Lung (tissue), 12 donors: ENCODE results near the gene PCDHA10. TPM values are rescaled to one million over a fixed set of nuclear protein-coding genes. Genes with fewer than 3 reads are reported as not detected.
"Not testable (repeated sequence)": the region's sequence is repeated elsewhere in the genome, so short reads cannot be mapped to it uniquely, and the experiment has no call there.

Source experiments
- ATAC-seq: fragments of 200-7000 bp; cut with Tn5 transposase; one replicate; pipeline ENCODE4 v1.9.1; 2020; ENCODE audit warnings: moderate number of reproducible peaks; ENCODE audit not compliant: insufficient read depth, low FRiP score
- DNase-seq, 3 donors: peaks; one replicate each; pipeline ENCODE4 v3.0.0-alpha.2; 2013 to 2017
- H3K27ac ChIP-seq, 2 donors: one replicate each; pipeline ENCODE4 v1.5.1; 2013; ENCODE audit warnings: mild to moderate bottlenecking in 2 of 2, moderate library complexity in 2 of 2, control low read depth in 1 of 2, inconsistent platforms in 1 of 2, low read depth in 1 of 2, low read length in 1 of 2
- H3K27me3 ChIP-seq, 3 donors: one replicate each; pipeline ENCODE4 v1.5.1; 2013; ENCODE audit warnings: low read length in 2 of 3; ENCODE audit not compliant: control insufficient read depth in 3 of 3, insufficient read depth in 3 of 3
- H3K36me3 ChIP-seq, 4 donors: one replicate each; pipeline ENCODE4 v1.5.1; 2013; ENCODE audit warnings: low read length in 4 of 4, mild to moderate bottlenecking in 1 of 4, moderate library complexity in 1 of 4; ENCODE audit not compliant: control insufficient read depth in 4 of 4, insufficient read depth in 4 of 4
- H3K4me1 ChIP-seq, 5 donors: one replicate each; pipeline ENCODE4 v1.5.1; 2013; ENCODE audit warnings: low read length in 5 of 5, mild to moderate bottlenecking in 2 of 5, moderate library complexity in 1 of 5; ENCODE audit not compliant: control insufficient read depth in 5 of 5, insufficient read depth in 5 of 5
- H3K4me3 ChIP-seq: one replicate; pipeline ENCODE4 v1.5.1; 2013; ENCODE audit warnings: mild to moderate bottlenecking, control low read depth, moderate library complexity
- H3K9ac ChIP-seq, 2 donors: one replicate each; pipeline ENCODE4 v1.5.1; 2013; ENCODE audit warnings: low read length in 2 of 2, control low read depth in 1 of 2; ENCODE audit not compliant: insufficient read depth in 1 of 2
- H3K9me3 ChIP-seq, 4 donors: one replicate each; pipeline ENCODE4 v1.5.1; 2013; ENCODE audit warnings: low read length in 3 of 4, mild to moderate bottlenecking in 1 of 4, moderate library complexity in 1 of 4; ENCODE audit not compliant: control insufficient read depth in 4 of 4, insufficient read depth in 3 of 4
- CTCF ChIP-seq: IDR thresholded peaks from 2 replicates; pipeline ENCODE4 v1.5.1; 2012; ENCODE audit warnings: mild to moderate bottlenecking; ENCODE audit errors: control extremely low read depth, extremely low read depth
- WGBS, 2 donors: extraction: QIAGEN DNeasy Blood & Tissue Kit; methylation state at CpG; one replicate each; pipeline ENCODE4 v1.1.7; 2013; 5-methylcytosine and 5-hydroxymethylcytosine counted together
- polyA plus RNA-seq, 2 donors: library from polyadenylated mRNA; stranded (reverse); fragments of 200-250 nt; gene quantifications; one replicate each; pipeline ENCODE4 v1.2.1, GENCODE V29; 2013
- total RNA-seq, 2 donors: library from RNA; depleted of rRNA in 1 of 2; stranded (reverse); fragments of >200 nt in 1 of 2; gene quantifications; one replicate each; pipeline ENCODE4 v1.2.1, GENCODE V29; 2014 to 2021
- donor health status: control.
- donor health status: control.
- donor health status: Bipolar disorder and iron deficiency.
- donor health status: healthy.
- donor health status: DM: yes; HTN: yes; CAD: no.

The PCDHA10 gene
- total and polyA plus RNA-seq, 4 donors: 0.02 to 1.6 (median 0.30) TPM

DNA sequence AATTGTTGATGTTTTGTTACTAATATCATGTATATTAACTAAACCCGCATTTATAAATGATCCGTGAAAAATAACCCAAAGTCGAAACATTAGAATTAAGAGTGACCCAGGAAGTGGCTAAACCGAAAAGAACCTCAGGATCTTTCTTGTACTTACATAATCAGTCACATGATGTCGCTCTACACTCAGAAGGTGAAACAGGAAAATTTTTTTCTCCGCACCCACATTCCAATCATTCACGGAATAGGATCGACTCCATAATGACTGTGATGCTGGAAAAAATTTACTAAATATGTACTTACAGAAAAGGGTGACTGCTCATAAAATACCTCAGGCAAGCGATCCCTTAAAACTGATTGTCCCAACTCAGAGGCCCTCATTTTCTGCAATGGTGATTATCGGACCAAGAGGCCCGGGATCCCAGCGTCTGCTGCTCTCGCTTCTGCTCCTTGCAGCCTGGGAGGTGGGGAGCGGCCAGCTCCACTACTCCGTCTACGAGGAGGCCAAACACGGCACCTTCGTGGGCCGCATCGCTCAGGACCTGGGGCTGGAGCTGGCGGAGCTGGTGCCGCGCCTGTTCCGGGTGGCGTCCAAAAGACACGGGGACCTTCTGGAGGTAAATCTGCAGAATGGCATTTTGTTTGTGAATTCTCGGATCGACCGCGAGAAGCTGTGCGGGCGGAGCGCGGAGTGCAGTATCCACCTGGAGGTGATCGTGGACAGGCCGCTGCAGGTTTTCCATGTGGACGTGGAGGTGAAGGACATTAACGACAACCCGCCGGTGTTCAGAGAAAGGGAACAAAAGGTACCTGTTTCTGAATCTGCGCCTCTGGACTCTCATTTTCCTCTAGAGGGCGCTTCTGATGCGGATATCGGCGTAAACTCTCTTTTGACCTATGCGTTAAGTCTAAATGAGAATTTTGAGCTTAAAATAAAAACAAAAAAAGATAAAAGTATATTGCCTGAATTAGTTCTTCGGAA is 19.7 kb downstream of the PCDHA10 start, which contains the start of gene PCDHA12:
Gene PCDHA12, plus strand, starts transcription at position 224 of the 981 bp plus-strand sequence. Its CDS starts 165 bp downstream, at position 389.
- Histone ChIP-seq H3K9me3 (peaks cover 0 to 33% (median 2%) of the 10 kb centered on the region in 4 donors), H3K4me1 (peaks cover 0 to 2% (median 0%) of the 10 kb centered on the region in 5 donors), H3K27ac (no peak within 1 kb of the TSS), H3K4me3 (no peak within 1 kb of the TSS), H3K27me3 (peaks cover 0 to 6% (median 0%) of the 10 kb centered on the region in 3 donors), H3K9ac (no peak within 1 kb of the TSS), H3K36me3 (no peaks in the 10 kb centered on the region)
- ATAC-seq (peak; percentile 62), DNase-seq (no peak)
- WGBS, 2 donors: 15 to 17% methylated on average over 45 to 47 of the region's 47 CpGs
- TF ChIP-seq CTCF: no peak

- not testable (repeated sequence) for DNase-seq, ATAC-seq
- WGBS, 2 donors: 40 to 49% methylated on average over 80 of the region's 80 CpGs
Measured at GRCh38 chr5:140876541-140877261, 21.0 kb downstream of the PCDHA10 start.

GRCh38 chr5:140877262-140877581 is 21.5 kb downstream of the PCDHA10 start:
- ATAC-seq (no peak), DNase-seq (no peak)
- H3K4me3 ChIP-seq: no peak overlapping the region
- H3K9me3 ChIP-seq: peaks cover 2 to 23% (median 4%) of the 10 kb centered on the region in 4 donors
- no peaks in the 10 kb centered on the region for H3K36me3 ChIP-seq
- H3K4me1 ChIP-seq: peaks cover 0 to 2% (median 0%) of the 10 kb centered on the region in 5 donors
- WGBS, 2 donors: 47 to 52% methylated on average over 37 of the region's 37 CpGs
- no peak overlapping the region for H3K9ac ChIP-seq
- H3K27ac ChIP-seq: no peak overlapping the region
- TF ChIP-seq CTCF: no peak
- no peaks in the 10 kb centered on the region for H3K27me3 ChIP-seq

More at GRCh38 chr5:140876541-140877261, 21.0 kb downstream of the PCDHA10 start:
- not testable (repeated sequence) for H3K9ac ChIP-seq, H3K27me3 ChIP-seq, H3K4me1 ChIP-seq, H3K36me3 ChIP-seq, H3K4me3 ChIP-seq, H3K27ac ChIP-seq
- H3K9me3 ChIP-seq: peaks cover 2 to 24% (median 2%) of the 10 kb centered on the region in 4 donors
